Measurements from ENCODE around the gene IL36G.

GRCh38 chr2:113021312-113021711, 43.5 kb downstream of the IL36G start:
- TF ChIP-seq CTCF (IDR thresholded peaks at IDR 0.05) (no peak), POLR2A (IDR thresholded peaks at IDR 0.05) (no peak)
